ENCODE results near the gene PIM1. TPM values are rescaled to one million over a fixed set of nuclear protein-coding genes. Genes with fewer than 3 reads are reported as not detected.

PIM1 gene
- 272 and 283 TPM in 2 replicates for total RNA-seq

DNA sequence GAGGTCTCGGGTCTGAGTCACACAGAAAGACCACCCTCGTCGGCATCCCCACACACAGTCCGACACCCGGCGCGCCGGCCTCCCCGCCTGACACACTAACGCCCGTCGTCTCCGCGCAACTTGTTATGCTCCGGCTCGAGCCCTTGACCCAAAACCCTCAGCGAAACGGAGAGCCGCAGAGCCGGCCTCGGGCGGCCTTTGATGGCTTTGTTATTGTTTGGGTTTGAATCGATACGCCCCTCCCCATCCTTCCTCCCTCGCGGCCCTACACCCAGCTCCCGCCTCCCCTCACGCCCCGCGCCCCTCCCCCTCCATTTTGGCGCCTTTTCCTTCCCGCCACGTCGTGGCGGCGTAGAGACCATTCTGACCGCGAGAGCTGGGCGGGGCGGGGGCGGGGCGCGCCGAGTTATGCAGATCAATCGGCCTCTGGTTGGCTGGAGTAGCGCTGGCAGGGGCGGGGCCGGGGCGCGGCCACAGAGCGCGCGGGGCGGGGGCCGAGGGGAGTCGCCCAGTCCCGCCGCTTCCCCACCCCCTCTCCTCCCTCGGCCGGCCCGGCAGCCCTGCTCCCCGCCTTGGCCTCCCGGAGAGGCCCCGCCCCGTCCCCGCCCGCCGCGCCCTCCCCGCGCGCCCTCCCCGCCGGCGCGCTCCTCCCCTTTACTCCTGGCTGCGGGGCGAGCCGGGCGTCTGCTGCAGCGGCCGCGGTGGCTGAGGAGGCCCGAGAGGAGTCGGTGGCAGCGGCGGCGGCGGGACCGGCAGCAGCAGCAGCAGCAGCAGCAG, at the start of gene PIM1:
PIM1 (plus strand) TSS at position 657 of the 777 bp plus-strand sequence. CDS start 424 bp downstream, outside the sequence.
- peak within 1 kb of the TSS; percentile 96 for H3K27ac Mint-ChIP-seq
- no peaks in the 10 kb centered on the region for H3K27me3 Mint-ChIP-seq
- peak within 1 kb of the TSS; percentile 95 for H3K4me3 Mint-ChIP-seq
- CTCF ChIA-PET = interaction anchor here (0.9 to 10.9 kb wide), 8 partner anchors 9 to 150 kb away, joined by 3 to 289 read pairs (median 14); no protein-coding TSS in a partner anchor
- DNase-seq (peak; percentile 88), ATAC-seq (ENCODE audit: low read depth) (peak; percentile 84)
- TF ChIP-seq, protein P1, sequence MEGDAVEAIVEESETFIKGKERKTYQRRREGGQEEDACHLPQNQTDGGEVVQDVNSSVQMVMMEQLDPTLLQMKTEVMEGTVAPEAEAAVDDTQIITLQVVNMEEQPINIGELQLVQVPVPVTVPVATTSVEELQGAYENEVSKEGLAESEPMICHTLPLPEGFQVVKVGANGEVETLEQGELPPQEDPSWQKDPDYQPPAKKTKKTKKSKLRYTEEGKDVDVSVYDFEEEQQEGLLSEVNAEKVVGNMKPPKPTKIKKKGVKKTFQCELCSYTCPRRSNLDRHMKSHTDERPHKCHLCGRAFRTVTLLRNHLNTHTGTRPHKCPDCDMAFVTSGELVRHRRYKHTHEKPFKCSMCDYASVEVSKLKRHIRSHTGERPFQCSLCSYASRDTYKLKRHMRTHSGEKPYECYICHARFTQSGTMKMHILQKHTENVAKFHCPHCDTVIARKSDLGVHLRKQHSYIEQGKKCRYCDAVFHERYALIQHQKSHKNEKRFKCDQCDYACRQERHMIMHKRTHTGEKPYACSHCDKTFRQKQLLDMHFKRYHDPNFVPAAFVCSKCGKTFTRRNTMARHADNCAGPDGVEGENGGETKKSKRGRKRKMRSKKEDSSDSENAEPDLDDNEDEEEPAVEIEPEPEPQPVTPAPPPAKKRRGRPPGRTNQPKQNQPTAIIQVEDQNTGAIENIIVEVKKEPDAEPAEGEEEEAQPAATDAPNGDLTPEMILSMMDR (IDR thresholded peaks at IDR 0.05) = no peak
- no peaks in the 10 kb centered on the region for H3K9me3 Mint-ChIP-seq
- POLR2A ChIA-PET = interaction anchor here (0.6 to 13.8 kb wide), 30 partner anchors 13 to 726 kb away, joined by 3 to 956 read pairs (median 6); partner anchors contain the start of genes FGD2, MTCH1, PPIL1 and TBC1D22B
- intact Hi-C loops (cut with micrococcal nuclease) = loop anchor here (1.0 kb wide), 4 partner anchors 8 to 67 kb away; no protein-coding TSS in a partner anchor
- H3K4me1 Mint-ChIP-seq = peaks cover 47% of the 10 kb centered on the region
- peaks cover 40% of the 10 kb centered on the region for H3K36me3 Mint-ChIP-seq (ENCODE audit: low read depth)

DNA sequence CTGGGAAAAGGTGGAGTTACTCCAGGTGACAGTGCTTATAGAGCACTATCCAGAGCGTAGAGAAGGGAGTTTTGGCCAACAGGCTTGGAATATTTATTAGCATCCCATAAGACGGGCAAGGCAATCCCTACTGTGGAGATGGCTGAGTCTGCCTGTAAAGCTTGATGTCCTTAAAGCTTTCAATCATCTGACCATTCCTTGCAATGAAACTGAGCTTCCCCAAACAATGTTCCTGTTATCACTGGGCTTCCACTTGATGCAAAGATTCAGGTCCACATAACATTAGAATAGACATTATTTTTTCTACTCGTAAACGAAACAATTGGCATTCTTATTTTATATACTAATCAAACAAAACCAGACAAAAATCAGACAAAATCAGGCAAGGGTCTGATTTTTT, 48.4 kb upstream of the PIM1 start:
- POLR2A ChIA-PET = interaction anchor here (0.7 kb wide), 2 partner anchors 24 to 50 kb away, joined by 4 to 9 read pairs; no protein-coding TSS in a partner anchor
- peaks cover 4% of the 10 kb centered on the region for H3K27me3 Mint-ChIP-seq
- H3K4me1 Mint-ChIP-seq = peaks cover 7% of the 10 kb centered on the region
- ATAC-seq (ENCODE audit: low read depth) (no peak), DNase-seq (no peak)
- no peak overlapping the region for H3K4me3 Mint-ChIP-seq
- TF ChIP-seq, protein P1 (IDR thresholded peaks at IDR 0.05) = no peak
- intact Hi-C loops (cut with micrococcal nuclease) = no loop called here
- CTCF ChIA-PET = no interaction called here
- H3K9me3 Mint-ChIP-seq = no peaks in the 10 kb centered on the region
- H3K36me3 Mint-ChIP-seq (ENCODE audit: low read depth) = no peaks in the 10 kb centered on the region
- H3K27ac Mint-ChIP-seq = no peak overlapping the region

DNA sequence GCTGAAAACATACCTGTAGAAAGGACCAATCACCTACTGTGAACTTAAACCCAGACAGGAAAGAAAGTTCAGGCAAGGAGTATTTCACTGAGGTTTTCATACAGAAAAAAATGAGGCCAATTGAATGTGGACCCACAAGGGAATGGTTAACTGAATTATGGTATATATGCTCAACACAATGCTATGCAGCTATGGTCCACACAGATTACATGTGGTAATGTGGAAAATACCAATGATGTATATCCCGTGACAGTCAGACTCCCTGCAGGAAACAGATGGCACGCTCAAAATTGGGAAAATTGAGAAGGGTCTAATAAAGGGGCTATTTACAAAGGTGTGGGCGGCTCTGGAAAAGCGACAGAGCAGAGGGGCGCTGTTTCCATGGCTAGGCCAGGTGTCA, 47.1 kb upstream of the PIM1 start:
- peaks cover 7% of the 10 kb centered on the region for H3K4me1 Mint-ChIP-seq
- H3K36me3 Mint-ChIP-seq (ENCODE audit: low read depth) = no peaks in the 10 kb centered on the region
- ATAC-seq (ENCODE audit: low read depth) = no peak
- TF ChIP-seq, protein P1 (IDR thresholded peaks at IDR 0.05) = no peak
- intact Hi-C loops (cut with micrococcal nuclease) = no loop called here
- H3K27ac Mint-ChIP-seq = no peak overlapping the region
- peaks cover 4% of the 10 kb centered on the region for H3K27me3 Mint-ChIP-seq
- CTCF ChIA-PET = no interaction called here
- no peak overlapping the region for H3K4me3 Mint-ChIP-seq
- no peaks in the 10 kb centered on the region for H3K9me3 Mint-ChIP-seq
- POLR2A ChIA-PET = no interaction called here
- DNase-seq = no peak

DNA sequence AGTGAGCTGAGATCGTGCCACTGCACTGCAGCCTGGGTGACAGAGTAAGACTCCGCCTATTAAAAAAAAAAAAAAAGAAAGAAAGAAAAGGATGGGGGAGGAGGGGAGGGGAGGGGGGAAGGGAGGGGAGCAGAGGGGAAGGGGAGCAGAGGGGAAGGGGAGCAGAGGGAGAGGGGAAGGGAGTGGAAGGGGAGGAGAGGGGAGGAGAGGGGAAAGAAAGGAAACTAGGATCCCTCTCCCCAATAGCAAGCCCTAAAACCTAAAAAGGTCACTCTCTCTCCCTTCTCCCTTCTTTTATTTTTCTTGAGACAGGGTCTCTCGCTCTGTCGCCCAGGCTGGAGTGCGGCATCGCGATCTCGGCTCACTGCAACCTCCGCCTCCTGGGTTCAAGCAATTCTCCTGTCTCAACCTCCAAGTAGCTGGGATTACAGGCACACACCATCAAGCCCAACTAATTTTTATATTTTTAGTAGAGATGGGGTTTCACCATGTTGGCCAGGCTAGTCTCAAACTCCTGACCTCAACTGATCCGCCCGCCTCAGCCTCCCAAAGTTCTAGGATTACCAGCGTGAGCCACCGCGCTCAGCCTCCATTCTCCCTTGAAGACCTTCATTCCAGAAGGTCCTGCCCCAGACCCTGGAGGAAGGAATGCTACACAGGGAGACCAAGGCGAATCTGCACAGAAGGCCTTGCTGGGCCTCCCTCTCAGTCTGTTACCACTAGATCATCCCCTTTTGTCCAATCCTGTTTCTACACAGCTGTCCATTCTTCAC, 45.8 kb upstream of the PIM1 start:
- DNase-seq = no peak
- intact Hi-C loops (cut with micrococcal nuclease) = no loop called here
- Mint-ChIP-seq H3K27ac (no peak overlapping the region), H3K27me3 (peaks cover 4% of the 10 kb centered on the region), H3K4me1 (peaks cover 11% of the 10 kb centered on the region), H3K9me3 (no peaks in the 10 kb centered on the region), H3K36me3 (ENCODE audit: low read depth) (no peaks in the 10 kb centered on the region), H3K4me3 (no peak overlapping the region)
- ChIA-PET CTCF (no interaction called here), POLR2A (no interaction called here)
- TF ChIP-seq, protein P1 (IDR thresholded peaks at IDR 0.05) = no peak
- no peak for ATAC-seq (ENCODE audit: low read depth)

All from activated B cell treated with CpG ODN at 0.5 μM for 24 hours (primary cell).